Kidney epithelial cell (primary cell): ENCODE measurements around the gene MKRN3. TPM values are rescaled to one million over a fixed set of nuclear protein-coding genes. Genes with fewer than 3 reads are reported as not detected.
A peak's percentile ranks its signal among the peaks of the same experiment; 100 is the strongest.

Experiments
- DNase-seq: peaks from one replicate; pipeline ENCODE4 v3.0.0-alpha.2; 2010; ENCODE audit warnings: low read depth
- H3K27me3 ChIP-seq: 2 replicates; pipeline ENCODE4 v1.6.0; 2011; ENCODE audit warnings: low read length; ENCODE audit not compliant: control insufficient read depth, insufficient read depth
- H3K36me3 ChIP-seq: 2 replicates; pipeline ENCODE4 v1.5.1; 2011; ENCODE audit warnings: low read length; ENCODE audit not compliant: control insufficient read depth, insufficient read depth
- H3K4me3 ChIP-seq: 2 replicates; pipeline ENCODE4 v1.5.1; 2011; ENCODE audit warnings: low read depth, mild to moderate bottlenecking, control low read depth, low read length
- CTCF ChIP-seq: IDR thresholded peaks from 2 replicates; pipeline ENCODE4 v1.5.1; 2011; ENCODE audit warnings: mild to moderate bottlenecking, moderate library complexity, low read length, control low read depth, inconsistent platforms; ENCODE audit not compliant: insufficient read depth, poor library complexity, severe bottlenecking
- total RNA-seq: library from RNA; depleted of rRNA; stranded (reverse); fragments of >200 nt; gene quantifications from 2 replicates; pipeline ENCODE4 v1.2.3, GENCODE V29; 2015

The MKRN3 gene
- total RNA-seq, 1 donor from 2014 or later = 3.1 TPM

- H3K4me3 ChIP-seq = peak overlapping the region; percentile 32
- no peaks in the 10 kb centered on the region for H3K36me3 ChIP-seq
- no peaks in the 10 kb centered on the region for H3K27me3 ChIP-seq
- no peak for DNase-seq
- no peak for TF ChIP-seq CTCF
Observed at GRCh38 chr15:23564821-23565394, 566 bp upstream of the MKRN3 start.

GRCh38 chr15:23566071-23566554, 639 bp downstream of the MKRN3 start:
- peak overlapping the region; percentile 48 for H3K4me3 ChIP-seq
- no peak for TF ChIP-seq CTCF
- DNase-seq = no peak

GRCh38 chr15:23566651-23567050, 1.2 kb downstream of the MKRN3 start:
- H3K4me3 ChIP-seq = peak overlapping the region; percentile 48
- no peak for TF ChIP-seq CTCF
- H3K27me3 ChIP-seq = no peaks in the 10 kb centered on the region
- no peaks in the 10 kb centered on the region for H3K36me3 ChIP-seq
- no peak for DNase-seq

More at GRCh38 chr15:23566071-23566554, 639 bp downstream of the MKRN3 start:
- no peaks in the 10 kb centered on the region for H3K36me3 ChIP-seq
- H3K27me3 ChIP-seq = no peaks in the 10 kb centered on the region

- TF ChIP-seq CTCF = no peak
Observed at GRCh38 chr15:23567921-23568320, 2.4 kb downstream of the MKRN3 start.

GRCh38 chr15:23569151-23569925, 3.9 kb downstream of the MKRN3 start:
- Histone ChIP-seq H3K4me3 (no peak overlapping the region), H3K36me3 (no peaks in the 10 kb centered on the region), H3K27me3 (no peaks in the 10 kb centered on the region)
- no peak for DNase-seq
- no peak for TF ChIP-seq CTCF

More at GRCh38 chr15:23567921-23568320, 2.4 kb downstream of the MKRN3 start:
- no peaks in the 10 kb centered on the region for H3K27me3 ChIP-seq
- no peak for DNase-seq
- no peaks in the 10 kb centered on the region for H3K36me3 ChIP-seq
- H3K4me3 ChIP-seq = no peak overlapping the region
